ENCODE measurements around the gene PCDHA9.
"Not testable (repeated sequence)": the region's sequence is repeated elsewhere in the genome, so short reads cannot be mapped to it uniquely, and the experiment has no call there.

PCDHA9 gene

DNA sequence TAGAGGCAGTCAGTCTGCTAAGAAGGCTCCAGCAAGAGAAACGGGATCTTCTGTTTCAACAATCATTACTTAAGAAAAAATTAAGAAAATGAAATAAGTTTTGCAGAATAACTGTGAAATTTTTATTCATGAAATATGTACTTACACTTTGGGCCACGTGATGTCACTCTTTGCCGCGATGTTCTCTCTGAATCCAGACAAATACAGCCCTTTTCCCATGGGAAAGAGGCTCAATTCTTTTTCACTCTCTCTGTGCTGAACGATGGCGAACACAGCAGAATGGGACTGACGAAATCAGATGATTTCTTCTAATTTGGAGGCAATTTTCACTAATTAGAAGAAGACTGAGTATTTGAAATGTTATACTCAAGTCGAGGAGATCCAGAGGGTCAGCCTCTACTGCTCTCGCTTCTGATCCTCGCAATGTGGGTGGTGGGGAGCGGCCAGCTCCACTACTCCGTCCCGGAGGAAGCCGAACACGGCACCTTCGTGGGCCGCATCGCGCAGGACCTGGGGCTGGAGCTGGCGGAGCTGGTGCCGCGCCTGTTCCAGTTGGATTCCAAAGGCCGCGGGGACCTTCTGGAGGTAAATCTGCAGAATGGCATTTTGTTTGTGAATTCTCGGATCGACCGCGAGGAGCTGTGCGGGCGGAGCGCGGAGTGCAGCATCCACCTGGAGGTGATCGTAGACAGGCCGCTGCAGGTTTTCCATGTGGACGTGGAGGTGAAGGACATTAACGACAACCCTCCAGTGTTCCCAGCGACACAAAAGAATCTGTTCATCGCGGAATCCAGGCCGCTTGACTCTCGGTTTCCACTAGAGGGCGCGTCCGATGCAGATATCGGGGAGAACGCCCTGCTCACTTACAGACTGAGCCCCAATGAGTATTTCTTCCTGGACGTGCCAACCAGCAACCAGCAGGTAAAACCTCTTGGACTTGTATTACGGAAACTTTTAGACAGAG, at the start of gene PCDHA9:
Gene PCDHA9 (plus strand): TSS at position 244 of the 964 bp plus-strand sequence. CDS start 114 bp downstream, at position 358.
- DNase-seq = not testable (repeated sequence)

- DNase-seq = no peak
Measured at GRCh38 chr5:140800816-140801493, 47.2 kb upstream of the PCDHA9 start, which contains the start of gene PCDHA3. TSS of gene PCDHA3 (plus strand) at chr5:140801057.

DNA sequence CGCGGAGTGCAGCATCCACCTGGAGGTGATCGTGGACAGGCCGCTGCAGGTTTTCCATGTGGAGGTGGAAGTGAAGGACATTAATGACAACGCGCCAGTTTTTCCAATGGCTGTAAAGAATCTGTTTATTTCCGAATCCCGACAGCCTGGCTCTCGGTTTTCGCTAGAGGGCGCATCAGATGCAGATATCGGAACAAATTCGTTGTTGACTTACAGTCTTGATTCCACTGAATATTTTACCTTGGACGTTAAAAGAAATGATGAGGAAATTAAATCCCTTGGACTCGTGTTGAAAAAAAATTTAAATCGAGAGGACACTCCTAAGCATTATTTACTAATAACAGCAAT, 46.7 kb upstream of the PCDHA9 start:
- DNase-seq = no peak

- DNase-seq = not testable (repeated sequence)
Measured at GRCh38 chr5:140802381-140802780, 45.8 kb upstream of the PCDHA9 start.

GRCh38 chr5:140802781-140803271, 45.4 kb upstream of the PCDHA9 start:
- DNase-seq = no peak

DNA sequence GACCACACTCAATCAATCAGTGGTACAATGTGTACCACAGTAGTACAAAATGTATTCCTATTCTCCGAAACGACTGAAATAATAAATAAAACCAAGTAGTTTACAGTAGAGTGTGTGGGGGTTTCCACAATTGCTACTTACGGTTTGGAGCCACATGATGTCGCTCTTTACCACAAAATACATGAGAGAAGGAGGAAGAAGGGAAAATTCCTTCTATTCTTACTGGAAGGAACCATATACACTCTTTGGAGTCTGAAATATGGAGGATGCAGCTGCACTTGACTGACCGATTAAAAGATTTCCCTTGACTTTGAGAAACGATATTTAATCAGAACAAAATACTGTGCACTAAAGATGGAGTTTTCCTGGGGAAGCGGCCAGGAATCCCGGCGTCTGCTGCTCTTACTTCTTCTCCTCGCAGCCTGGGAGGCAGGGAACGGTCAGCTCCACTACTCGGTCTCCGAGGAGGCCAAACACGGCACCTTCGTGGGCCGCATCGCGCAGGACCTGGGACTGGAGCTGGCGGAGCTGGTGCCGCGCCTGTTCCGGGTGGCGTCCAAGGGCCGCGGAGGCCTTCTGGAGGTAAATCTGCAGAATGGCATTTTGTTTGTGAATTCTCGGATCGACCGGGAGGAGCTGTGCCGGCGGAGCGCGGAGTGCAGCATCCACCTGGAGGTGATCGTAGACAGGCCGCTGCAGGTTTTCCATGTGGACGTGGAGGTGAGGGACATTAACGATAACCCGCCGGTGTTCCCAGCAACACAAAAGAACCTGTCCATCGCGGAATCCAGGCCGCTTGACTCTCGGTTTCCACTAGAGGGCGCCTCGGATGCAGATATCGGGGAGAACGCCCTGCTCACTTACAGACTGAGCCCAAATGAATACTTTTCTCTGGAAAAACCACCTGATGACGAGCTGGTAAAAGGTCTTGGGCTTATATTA, 41.1 kb upstream of the PCDHA9 start, which contains the start of gene PCDHA4:
Gene PCDHA4 (plus strand): TSS at position 235 of the 942 bp plus-strand sequence.
- no peak for DNase-seq

DNA sequence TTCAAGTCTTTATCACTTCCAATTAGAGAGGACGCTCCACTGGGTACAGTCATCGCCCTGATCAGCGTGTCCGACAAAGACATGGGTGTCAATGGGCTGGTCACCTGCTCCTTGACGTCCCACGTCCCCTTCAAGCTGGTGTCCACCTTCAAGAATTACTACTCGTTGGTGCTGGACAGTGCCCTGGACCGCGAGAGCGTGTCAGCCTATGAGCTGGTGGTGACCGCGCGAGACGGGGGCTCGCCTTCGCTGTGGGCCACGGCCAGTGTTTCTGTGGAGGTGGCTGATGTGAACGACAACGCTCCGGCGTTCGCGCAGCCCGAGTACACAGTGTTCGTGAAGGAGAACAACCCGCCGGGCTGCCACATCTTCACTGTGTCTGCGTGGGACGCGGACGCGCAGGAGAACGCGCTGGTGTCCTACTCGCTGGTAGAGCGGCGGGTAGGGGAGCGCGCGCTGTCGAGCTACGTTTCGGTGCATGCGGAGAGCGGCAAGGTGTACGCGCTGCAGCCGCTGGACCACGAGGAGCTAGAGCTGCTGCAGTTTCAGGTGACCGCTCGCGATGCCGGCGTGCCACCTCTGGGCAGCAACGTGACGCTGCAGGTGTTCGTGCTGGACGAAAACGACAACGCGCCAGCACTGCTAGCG, 39.8 kb upstream of the PCDHA9 start:
- DNase-seq = not testable (repeated sequence)

- no peak for DNase-seq
Measured at GRCh38 chr5:140808889-140809291, 39.3 kb upstream of the PCDHA9 start.

- no peak for DNase-seq
Measured at GRCh38 chr5:140821375-140822280, 26.6 kb upstream of the PCDHA9 start, which contains the start of gene PCDHA5. TSS of gene PCDHA5 (plus strand) at chr5:140821613.

DNA sequence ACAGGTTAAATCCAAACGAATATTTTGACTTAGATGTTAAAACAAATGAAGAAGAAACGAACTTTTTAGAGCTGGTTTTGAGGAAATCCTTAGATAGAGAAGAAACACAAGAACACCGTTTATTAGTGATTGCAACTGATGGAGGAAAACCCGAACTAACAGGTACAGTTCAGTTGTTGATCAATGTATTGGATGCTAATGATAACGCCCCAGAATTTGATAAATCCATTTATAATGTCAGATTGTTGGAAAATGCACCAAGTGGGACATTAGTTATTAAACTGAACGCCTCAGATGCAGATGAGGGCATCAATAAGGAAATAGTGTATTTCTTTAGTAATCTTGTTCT, 25.9 kb upstream of the PCDHA9 start:
- no peak for DNase-seq

GRCh38 chr5:140822969-140823368, 25.2 kb upstream of the PCDHA9 start:
- not testable (repeated sequence) for DNase-seq

DNA sequence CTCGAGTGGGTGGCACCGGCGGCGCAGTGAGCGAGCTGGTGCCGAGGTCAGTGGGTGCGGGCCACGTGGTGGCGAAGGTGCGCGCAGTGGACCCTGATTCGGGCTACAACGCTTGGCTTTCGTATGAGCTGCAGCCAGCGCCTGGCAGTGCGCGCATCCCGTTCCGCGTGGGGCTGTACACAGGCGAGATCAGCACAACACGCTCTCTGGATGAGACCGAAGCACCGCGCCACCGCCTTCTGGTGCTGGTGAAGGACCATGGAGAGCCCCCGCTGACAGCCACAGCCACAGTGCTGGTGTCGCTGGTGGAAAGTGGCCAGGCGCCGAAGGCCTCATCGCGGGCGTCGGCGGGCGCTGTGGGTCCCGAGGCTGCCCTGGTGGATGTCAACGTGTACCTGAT, 24.7 kb upstream of the PCDHA9 start:
- no peak for DNase-seq

DNA sequence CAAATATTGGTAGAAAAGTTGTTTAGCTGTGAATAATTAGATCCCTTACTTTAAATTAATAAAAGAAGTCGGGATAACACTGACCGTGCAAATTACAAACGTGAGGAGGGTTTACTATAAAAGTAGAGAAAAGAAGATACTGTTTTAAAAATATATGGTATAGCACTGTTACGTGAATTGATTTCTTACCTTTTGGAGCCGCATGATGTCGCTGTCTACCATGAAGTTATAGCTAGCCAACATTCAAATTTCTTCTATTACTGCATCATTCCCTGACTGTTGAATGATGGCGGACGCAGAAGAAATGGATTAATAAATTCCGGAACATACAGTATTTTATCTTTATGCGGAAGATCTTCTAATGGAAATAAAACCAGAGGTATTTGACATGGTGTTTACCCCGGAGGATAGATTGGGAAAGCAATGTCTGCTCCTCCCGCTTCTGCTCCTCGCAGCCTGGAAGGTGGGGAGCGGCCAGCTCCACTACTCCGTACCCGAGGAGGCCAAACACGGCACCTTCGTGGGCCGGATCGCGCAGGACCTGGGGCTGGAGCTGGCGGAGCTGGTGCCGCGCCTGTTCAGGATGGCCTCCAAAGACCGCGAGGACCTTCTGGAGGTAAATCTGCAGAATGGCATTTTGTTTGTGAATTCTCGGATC, 20.3 kb upstream of the PCDHA9 start, which contains the start of gene PCDHA6:
Gene PCDHA6 (plus strand): TSS at position 257 of the 658 bp plus-strand sequence. CDS start 132 bp downstream, at position 389.
- no peak for DNase-seq

- DNase-seq = no peak
Measured at GRCh38 chr5:140828362-140828737, 19.8 kb upstream of the PCDHA9 start.

GRCh38 chr5:140829511-140830501, 18.4 kb upstream of the PCDHA9 start:
- DNase-seq = not testable (repeated sequence)

DNA sequence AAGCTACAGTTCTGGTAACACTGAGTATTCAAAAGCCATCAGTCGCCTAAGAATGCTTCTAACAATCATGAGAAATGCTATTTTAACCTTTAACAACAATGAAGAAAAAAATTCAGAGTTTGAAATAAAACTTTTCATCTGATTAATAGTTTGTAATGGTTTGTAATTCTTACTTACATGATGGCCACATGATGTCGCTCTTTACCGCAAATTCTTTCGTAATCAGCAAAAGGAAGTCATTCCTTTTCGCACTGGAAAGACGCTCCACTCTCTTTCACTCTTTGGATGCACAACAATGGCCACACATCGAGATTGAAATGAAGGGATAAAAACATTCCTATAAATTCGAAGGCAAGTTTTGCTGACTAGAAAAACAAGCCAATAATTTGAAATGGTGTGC, 14.2 kb upstream of the PCDHA9 start, which contains the start of gene PCDHA7:
Gene PCDHA7 (plus strand): TSS at position 277 of the 400 bp plus-strand sequence. CDS start 115 bp downstream, at position 392.
- DNase-seq = no peak

GRCh38 chr5:140834439-140835008, 13.7 kb upstream of the PCDHA9 start:
- not testable (repeated sequence) for DNase-seq

Measured in CD4-positive, alpha-beta T cell treated with Interleukin-4 for 4 hours (primary cell).